ENCODE data around the gene KIFC1.

GRCh38 chr6:33407132-33407718, 15.6 kb downstream of the KIFC1 start:
- TF ChIP-seq EZH2 (IDR thresholded peaks at IDR 0.05; ENCODE audit: insufficient read depth, poor library complexity, severe bottlenecking) (no peak), EZH2phosphoT487 (IDR thresholded peaks at IDR 0.05; ENCODE audit: insufficient read depth, low read depth) (no peak)
